C4-2B (cell line): ENCODE measurements around the gene PHRF1.

Experiments used
- H3K27ac ChIP-seq: fragments of 450-650 bp; 2 replicates; pipeline ENCODE4 v1.5.1; 2017
- ZFX ChIP-seq: fragments of 450-650 bp; IDR thresholded peaks from 2 replicates; pipeline ENCODE4 v1.6.1; 2017
- TF ChIP-seq, protein P1 (sequence below): fragments of 450-650 bp; conservative IDR thresholded peaks from 2 replicates; pipeline ENCODE4 v1.5.1; 2017; ENCODE audit warnings: mild to moderate bottlenecking

Gene PHRF1

DNA sequence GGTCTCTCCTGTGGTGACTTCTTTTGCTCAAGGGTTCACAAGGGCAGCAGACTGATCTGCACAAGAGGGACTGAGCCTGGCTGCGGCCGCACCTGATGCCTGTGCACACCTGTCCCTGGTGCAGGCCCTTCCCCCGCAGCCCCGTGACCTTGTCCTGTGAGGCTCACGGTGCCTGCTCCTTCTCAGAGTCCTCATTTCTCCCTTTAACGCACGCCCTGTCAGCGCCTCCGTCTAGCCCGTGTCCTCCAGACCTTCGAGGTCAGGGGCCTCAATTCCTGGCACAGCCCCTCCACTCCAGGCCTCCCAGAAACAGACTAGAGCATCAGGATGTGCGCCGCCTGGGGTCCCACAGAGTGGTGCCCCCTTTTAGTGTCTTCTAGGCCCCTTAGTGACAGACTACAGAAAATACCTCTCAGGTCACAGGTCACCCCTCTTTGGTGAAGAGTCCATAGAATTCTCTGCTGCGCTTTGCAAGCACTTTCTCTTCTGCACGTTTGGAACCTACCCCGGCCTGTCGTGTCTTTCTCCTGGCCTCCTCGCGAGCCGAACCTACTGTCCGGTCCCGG lies 59.8 kb downstream of the PHRF1 start:
- no peak for TF ChIP-seq ZFX
- TF ChIP-seq, protein P1, sequence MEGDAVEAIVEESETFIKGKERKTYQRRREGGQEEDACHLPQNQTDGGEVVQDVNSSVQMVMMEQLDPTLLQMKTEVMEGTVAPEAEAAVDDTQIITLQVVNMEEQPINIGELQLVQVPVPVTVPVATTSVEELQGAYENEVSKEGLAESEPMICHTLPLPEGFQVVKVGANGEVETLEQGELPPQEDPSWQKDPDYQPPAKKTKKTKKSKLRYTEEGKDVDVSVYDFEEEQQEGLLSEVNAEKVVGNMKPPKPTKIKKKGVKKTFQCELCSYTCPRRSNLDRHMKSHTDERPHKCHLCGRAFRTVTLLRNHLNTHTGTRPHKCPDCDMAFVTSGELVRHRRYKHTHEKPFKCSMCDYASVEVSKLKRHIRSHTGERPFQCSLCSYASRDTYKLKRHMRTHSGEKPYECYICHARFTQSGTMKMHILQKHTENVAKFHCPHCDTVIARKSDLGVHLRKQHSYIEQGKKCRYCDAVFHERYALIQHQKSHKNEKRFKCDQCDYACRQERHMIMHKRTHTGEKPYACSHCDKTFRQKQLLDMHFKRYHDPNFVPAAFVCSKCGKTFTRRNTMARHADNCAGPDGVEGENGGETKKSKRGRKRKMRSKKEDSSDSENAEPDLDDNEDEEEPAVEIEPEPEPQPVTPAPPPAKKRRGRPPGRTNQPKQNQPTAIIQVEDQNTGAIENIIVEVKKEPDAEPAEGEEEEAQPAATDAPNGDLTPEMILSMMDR: no peak
- no peak overlapping the region for H3K27ac ChIP-seq

DNA sequence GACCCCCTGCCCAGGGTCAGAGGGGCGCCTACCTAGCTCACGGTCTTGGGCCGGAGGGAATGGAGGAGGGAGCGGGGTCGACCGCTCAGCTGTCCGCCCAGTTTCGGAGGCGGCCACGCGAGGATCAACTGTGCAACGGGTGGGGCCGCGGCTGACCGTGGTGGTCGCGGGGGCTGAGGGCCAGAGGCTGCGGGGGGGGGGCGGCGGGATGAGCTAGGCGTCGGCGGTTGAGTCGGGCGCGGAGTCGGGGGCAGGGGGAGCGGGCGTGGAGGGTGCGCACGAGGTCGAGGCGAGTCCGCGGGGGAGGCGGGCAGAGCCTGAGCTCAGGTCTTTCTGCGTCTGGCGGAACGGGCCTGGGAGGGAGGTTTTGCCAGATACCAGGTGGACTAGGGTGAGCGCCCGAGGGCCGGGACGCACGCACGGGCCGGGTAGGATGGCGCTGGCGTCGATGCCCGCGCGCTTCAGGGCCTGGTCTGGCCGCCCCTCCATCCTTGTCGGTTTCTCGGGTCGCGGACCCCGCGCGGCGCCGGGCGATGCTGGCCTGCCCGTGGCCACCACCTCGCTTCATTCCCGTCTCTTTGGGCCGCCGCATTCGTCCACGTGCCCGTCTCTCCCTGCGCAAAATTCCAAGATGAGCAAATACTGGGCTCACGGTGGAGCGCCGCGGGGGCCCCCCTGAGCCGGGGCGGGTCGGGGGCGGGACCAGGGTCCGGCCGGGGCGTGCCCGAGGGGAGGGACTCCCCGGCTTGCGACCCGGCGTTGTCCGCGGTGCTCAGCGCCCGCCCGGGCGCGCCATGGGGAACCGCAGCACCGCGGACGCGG lies 60.5 kb downstream of the PHRF1 start, which contains the start of gene DRD4:
TSS of gene DRD4 (plus strand) at position 759 of the 822 bp plus-strand sequence. CDS start at position 795, 36 bp downstream.
- TF ChIP-seq ZFX: no peak
- TF ChIP-seq, protein P1: no peak
- no peak within 1 kb of the TSS for H3K27ac ChIP-seq

DNA sequence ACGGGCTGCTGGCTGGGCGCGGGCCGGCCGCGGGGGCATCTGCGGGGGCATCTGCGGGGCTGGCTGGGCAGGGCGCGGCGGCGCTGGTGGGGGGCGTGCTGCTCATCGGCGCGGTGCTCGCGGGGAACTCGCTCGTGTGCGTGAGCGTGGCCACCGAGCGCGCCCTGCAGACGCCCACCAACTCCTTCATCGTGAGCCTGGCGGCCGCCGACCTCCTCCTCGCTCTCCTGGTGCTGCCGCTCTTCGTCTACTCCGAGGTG lies 61.0 kb downstream of the PHRF1 start:
- TF ChIP-seq ZFX: no peak
- TF ChIP-seq, protein P1: no peak
- H3K27ac ChIP-seq: no peak overlapping the region

DNA sequence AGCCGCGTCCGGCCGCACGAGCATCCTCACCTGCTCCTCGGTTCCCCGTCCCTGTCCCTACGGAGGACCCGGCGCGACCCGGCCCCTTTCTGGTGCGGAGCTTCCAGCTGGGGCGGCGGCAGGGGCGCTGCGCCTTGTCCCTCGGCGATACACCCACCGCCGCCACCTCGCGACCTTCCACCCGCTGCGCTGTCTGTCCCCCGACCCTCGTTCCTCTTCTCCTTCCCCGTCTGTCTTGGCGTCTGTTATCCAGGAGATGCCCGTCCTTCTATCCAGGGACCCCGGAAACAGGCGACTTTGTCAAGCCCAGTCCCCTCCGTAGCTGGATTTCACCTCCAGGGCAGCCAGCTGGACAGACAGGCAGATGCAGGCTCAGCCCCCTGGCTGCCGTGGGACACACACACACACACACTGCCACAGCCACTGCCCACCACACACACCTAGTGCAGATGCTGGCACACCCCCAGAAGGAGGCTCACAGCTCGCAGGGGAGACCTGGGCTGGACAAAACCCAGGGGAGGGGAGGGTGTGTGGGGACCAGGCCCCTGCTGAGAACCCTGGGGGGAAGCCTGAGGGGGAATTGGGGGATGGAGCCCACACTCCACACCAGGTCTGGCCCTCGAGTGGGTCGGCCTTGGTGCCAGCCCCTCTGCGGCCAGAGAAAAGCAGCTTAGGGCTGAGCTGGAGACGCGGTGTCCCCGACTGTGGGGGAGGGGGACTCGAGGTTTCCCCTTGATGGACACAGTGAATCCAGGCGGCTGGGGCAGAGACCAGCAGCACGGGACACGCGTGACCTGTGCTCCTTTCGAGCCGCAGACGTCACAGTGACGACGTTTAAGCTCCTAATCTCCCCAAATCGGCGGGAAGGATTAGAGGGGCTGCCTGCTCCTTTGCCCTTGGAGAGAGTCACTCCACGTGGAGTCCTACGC lies 61.6 kb downstream of the PHRF1 start:
- no peak overlapping the region for H3K27ac ChIP-seq
- TF ChIP-seq, protein P1: no peak
- no peak for TF ChIP-seq ZFX

DNA sequence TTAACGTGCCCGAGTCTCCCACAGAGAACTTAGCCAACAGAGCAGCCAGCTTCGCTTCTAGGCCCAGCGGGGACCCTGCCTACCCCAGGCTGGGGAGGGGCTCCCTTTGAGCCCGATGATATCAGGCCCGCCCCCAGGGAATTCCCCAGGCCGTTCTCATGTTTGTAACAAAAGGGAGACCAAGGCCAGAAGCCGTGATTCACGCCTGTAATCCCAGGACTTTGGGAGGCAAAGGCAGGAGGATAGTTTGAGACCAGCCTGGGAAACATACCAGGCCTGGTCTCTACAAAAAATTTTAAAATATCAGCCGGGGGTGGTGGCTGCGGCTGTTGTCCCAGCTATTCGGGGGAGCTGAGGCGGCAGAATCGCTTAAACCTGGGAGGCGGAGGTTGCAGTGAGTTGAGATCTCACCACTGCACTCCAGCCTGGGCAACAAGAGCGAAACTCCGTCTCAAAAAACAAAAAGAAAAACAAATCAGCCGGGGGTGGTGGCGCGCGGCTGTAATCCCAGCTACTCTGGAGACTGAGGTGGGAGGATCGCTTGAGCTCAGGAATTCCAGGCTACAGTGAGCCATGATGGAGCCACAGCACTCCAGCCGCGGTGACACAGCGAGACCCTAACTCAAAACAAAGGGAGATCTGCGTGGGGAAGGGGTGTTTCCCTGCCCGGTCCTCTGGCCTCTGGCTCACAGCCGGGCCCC lies 62.5 kb downstream of the PHRF1 start:
- TF ChIP-seq, protein P1: no peak
- H3K27ac ChIP-seq: no peak overlapping the region

DNA sequence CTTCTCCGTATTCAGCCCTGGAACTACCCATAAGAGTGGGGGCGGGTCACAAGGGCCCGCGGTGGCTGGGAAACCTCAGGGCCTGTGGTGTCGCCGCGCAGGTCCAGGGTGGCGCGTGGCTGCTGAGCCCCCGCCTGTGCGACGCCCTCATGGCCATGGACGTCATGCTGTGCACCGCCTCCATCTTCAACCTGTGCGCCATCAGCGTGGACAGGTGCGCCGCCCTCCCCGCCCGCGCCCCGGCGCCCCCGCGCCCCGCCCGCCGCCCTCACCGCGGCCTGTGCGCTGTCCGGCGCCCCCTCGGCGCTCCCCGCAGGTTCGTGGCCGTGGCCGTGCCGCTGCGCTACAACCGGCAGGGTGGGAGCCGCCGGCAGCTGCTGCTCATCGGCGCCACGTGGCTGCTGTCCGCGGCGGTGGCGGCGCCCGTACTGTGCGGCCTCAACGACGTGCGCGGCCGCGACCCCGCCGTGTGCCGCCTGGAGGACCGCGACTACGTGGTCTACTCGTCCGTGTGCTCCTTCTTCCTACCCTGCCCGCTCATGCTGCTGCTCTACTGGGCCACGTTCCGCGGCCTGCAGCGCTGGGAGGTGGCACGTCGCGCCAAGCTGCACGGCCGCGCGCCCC lies 63.2 kb downstream of the PHRF1 start:
- no peak for TF ChIP-seq ZFX
- TF ChIP-seq, protein P1: no peak
- no peak overlapping the region for H3K27ac ChIP-seq
